ENCODE measurements around the gene XPNPEP1.

- TF ChIP-seq CTCF (IDR thresholded peaks at IDR 0.05; ENCODE audit: low read depth, low read length, poor library complexity, severe bottlenecking) (no peak), EZH2phosphoT487 (IDR thresholded peaks at IDR 0.05; ENCODE audit: borderline replicate concordance, low read length) (no peak)
Measured at GRCh38 chr10:109877546-109877945, 45.8 kb downstream of the XPNPEP1 start.

Measured in DOHH2 (cell line).